Measurements from ENCODE around the gene OCIAD1.
"Not testable (repeated sequence)": the region's sequence is repeated elsewhere in the genome, so short reads cannot be mapped to it uniquely, and the experiment has no call there.

OCIAD1 gene

DNA sequence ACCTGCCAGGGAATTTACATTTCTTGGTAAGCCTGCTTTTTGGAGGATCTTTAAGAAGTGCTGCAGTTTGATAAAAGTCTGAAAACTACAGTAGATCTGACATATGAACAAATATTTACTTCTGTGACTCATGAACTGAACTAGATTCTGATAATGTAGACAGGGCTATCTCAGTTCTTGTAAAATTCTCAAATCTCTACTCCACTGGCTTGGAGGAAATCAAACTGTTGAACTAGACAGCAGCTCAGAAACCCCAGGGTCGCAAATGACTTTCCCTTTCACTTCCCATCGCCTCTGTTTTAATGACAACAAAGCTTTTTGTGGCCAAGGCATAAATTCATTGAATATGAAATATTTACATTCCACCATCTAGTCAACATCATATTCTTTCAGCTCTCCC, 15.4 kb upstream of the OCIAD1 start:
- no peaks in the 10 kb centered on the region for H3K9me3 ChIP-seq (ENCODE audit: control insufficient read depth in 5 of 5, low read length in 5 of 5)
- H3K9ac ChIP-seq (ENCODE audit: low read length in 5 of 5): no peak overlapping the region
- H3K4me3 ChIP-seq (ENCODE audit: low read depth in 1 of 5, low read length in 5 of 5): no peak overlapping the region
- H3K27ac ChIP-seq (ENCODE audit: low read depth, low read length): no peak overlapping the region
- no peaks in the 10 kb centered on the region for H3K36me3 ChIP-seq (ENCODE audit: control insufficient read depth in 5 of 5, insufficient read depth in 5 of 5, low read length in 5 of 5)
- no peaks in the 10 kb centered on the region for H3K4me1 ChIP-seq (ENCODE audit: control insufficient read depth in 5 of 5, insufficient read depth in 5 of 5, low read length in 5 of 5)
- no peaks in the 10 kb centered on the region for H3K27me3 ChIP-seq (ENCODE audit: control insufficient read depth in 5 of 5, insufficient read depth in 4 of 5, low read length in 5 of 5)

DNA sequence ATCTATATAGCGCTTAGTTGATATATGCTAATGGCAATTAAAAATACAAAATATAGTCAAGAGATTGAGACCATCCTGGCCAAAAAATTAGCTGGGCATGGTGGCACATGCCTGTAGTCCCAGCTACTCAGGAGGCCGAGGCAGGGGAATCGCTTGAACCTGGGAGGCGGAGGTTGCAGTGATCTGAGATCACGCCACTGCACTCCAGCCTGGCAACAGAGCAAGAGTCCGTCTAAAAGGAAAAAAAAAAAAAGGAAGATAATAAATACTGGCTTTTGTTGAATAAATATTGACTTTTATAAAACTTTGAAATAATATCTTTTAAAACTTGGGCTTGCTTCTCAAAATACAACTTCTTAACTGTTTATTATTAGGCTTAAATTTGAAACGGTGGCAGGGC, 14.6 kb upstream of the OCIAD1 start:
- not testable (repeated sequence) for H3K9ac ChIP-seq (ENCODE audit: low read length in 5 of 5)

GRCh38 chr4:48816971-48817370, 13.9 kb upstream of the OCIAD1 start:
- H3K9ac ChIP-seq (ENCODE audit: low read length in 5 of 5): no peak overlapping the region
- H3K27me3 ChIP-seq (ENCODE audit: control insufficient read depth in 5 of 5, insufficient read depth in 4 of 5, low read length in 5 of 5): no peaks in the 10 kb centered on the region
- H3K9me3 ChIP-seq (ENCODE audit: control insufficient read depth in 5 of 5, low read length in 5 of 5): no peaks in the 10 kb centered on the region
- no peak overlapping the region for H3K4me3 ChIP-seq (ENCODE audit: low read depth in 1 of 5, low read length in 5 of 5)
- no peaks in the 10 kb centered on the region for H3K4me1 ChIP-seq (ENCODE audit: control insufficient read depth in 5 of 5, insufficient read depth in 5 of 5, low read length in 5 of 5)
- H3K27ac ChIP-seq (ENCODE audit: low read depth, low read length): no peak overlapping the region
- no peaks in the 10 kb centered on the region for H3K36me3 ChIP-seq (ENCODE audit: control insufficient read depth in 5 of 5, insufficient read depth in 5 of 5, low read length in 5 of 5)

More for the DNA sequence above, 14.6 kb upstream of the OCIAD1 start:
- not testable (repeated sequence) for H3K4me1 ChIP-seq (ENCODE audit: control insufficient read depth in 5 of 5, insufficient read depth in 5 of 5, low read length in 5 of 5); H3K9me3 ChIP-seq (ENCODE audit: control insufficient read depth in 5 of 5, low read length in 5 of 5); H3K36me3 ChIP-seq (ENCODE audit: control insufficient read depth in 5 of 5, insufficient read depth in 5 of 5, low read length in 5 of 5); H3K27ac ChIP-seq (ENCODE audit: low read depth, low read length); H3K4me3 ChIP-seq (ENCODE audit: low read depth in 1 of 5, low read length in 5 of 5); H3K27me3 ChIP-seq (ENCODE audit: control insufficient read depth in 5 of 5, insufficient read depth in 4 of 5, low read length in 5 of 5)

- H3K9ac ChIP-seq (ENCODE audit: low read length in 5 of 5); H3K27ac ChIP-seq (ENCODE audit: low read depth, low read length); H3K4me3 ChIP-seq (ENCODE audit: low read depth in 1 of 5, low read length in 5 of 5); H3K4me1 ChIP-seq (ENCODE audit: control insufficient read depth in 5 of 5, insufficient read depth in 5 of 5, low read length in 5 of 5); H3K36me3 ChIP-seq (ENCODE audit: control insufficient read depth in 5 of 5, insufficient read depth in 5 of 5, low read length in 5 of 5); H3K27me3 ChIP-seq (ENCODE audit: control insufficient read depth in 5 of 5, insufficient read depth in 4 of 5, low read length in 5 of 5); H3K9me3 ChIP-seq (ENCODE audit: control insufficient read depth in 5 of 5, low read length in 5 of 5): not testable (repeated sequence)
Measured at GRCh38 chr4:48821431-48821830, 9.5 kb upstream of the OCIAD1 start.

DNA sequence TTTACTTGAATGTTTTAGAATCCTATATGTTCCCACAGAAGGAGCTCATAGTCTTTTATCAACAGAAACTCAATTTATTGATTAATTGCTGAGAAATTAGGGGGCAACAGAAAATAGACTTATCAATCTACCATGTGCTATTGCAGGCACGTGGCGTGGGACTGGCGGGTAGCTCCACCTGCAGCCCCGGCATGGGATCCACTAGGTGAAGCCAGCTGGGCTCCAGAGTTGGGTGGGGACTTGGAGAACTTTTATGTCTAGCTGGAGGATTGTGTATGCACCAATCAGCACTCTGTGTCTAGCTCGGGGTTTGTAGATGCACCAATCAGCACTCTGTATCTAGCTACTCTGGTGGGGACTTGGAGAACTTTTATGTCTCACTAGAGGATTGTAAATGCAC, 3.3 kb upstream of the OCIAD1 start:
- H3K27ac ChIP-seq (ENCODE audit: low read depth, low read length): no peak overlapping the region
- no peaks in the 10 kb centered on the region for H3K36me3 ChIP-seq (ENCODE audit: control insufficient read depth in 5 of 5, insufficient read depth in 5 of 5, low read length in 5 of 5)
- no peak overlapping the region for H3K9ac ChIP-seq (ENCODE audit: low read length in 5 of 5)
- H3K4me3 ChIP-seq (ENCODE audit: low read depth in 1 of 5, low read length in 5 of 5): no peak overlapping the region
- peaks cover 0 to 18% (median 16%) of the 10 kb centered on the region in 5 donors for H3K4me1 ChIP-seq (ENCODE audit: control insufficient read depth in 5 of 5, insufficient read depth in 5 of 5, low read length in 5 of 5)
- H3K27me3 ChIP-seq (ENCODE audit: control insufficient read depth in 5 of 5, insufficient read depth in 4 of 5, low read length in 5 of 5): no peaks in the 10 kb centered on the region
- no peaks in the 10 kb centered on the region for H3K9me3 ChIP-seq (ENCODE audit: control insufficient read depth in 5 of 5, low read length in 5 of 5)

DNA sequence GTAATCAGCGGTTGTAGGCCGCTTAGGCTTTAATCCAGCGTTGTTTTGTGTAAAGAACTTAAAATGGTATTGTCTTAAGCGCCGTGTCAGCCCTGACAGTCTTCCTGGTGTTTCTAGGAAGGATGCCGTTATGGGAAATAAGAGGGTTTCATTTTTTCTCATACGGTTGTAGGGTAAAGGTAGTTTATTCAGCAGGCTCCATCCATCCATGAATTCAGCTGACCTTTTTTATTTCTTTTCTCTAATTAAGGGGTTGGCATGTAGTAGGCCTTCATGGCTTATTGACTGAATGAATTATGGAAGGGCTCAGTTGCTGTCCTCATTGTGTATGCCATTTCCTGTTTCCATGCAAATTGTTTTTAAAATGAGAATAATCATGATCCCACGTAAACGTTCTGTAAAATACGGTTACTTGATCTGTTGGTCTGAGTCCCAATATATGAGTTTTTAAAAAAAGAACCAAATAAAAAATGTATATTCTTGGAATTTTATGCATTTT, 693 bp downstream of the OCIAD1 start:
- H3K27me3 ChIP-seq (ENCODE audit: control insufficient read depth in 5 of 5, insufficient read depth in 4 of 5, low read length in 5 of 5): no peaks in the 10 kb centered on the region
- peaks cover 10 to 24% (median 18%) of the 10 kb centered on the region in 5 donors for H3K36me3 ChIP-seq (ENCODE audit: control insufficient read depth in 5 of 5, insufficient read depth in 5 of 5, low read length in 5 of 5)
- no peaks in the 10 kb centered on the region for H3K9me3 ChIP-seq (ENCODE audit: control insufficient read depth in 5 of 5, low read length in 5 of 5)
- peak overlapping the region; percentile 65 to 98 (median 88) for H3K9ac ChIP-seq (ENCODE audit: low read length in 5 of 5)
- H3K4me1 ChIP-seq (ENCODE audit: control insufficient read depth in 5 of 5, insufficient read depth in 5 of 5, low read length in 5 of 5): peaks cover 0 to 19% (median 18%) of the 10 kb centered on the region in 5 donors
- H3K27ac ChIP-seq (ENCODE audit: low read depth, low read length): peak overlapping the region; percentile 95
- H3K4me3 ChIP-seq (ENCODE audit: low read depth in 1 of 5, low read length in 5 of 5): peak overlapping the region; percentile 91 to 100 (median 99)

DNA sequence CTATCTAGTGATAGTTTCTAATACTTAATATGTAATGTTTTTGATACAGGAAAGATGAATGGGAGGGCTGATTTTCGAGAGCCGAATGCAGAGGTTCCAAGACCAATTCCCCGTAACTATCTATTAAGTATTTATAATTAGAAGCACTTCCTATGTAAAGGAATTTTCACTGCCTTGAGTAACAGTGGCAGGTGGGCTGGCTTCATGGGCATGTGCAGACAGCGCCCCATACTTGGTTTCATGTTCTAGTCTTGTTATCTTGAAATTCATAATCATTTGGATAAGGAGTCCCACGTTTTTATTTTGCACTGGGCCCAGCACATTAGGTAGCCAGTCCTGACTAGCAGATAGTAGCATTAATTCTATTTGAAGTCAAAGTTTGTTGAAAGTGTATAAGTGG, 1.7 kb downstream of the OCIAD1 start:
- Histone ChIP-seq H3K36me3 (ENCODE audit: control insufficient read depth in 5 of 5, insufficient read depth in 5 of 5, low read length in 5 of 5) (peaks cover 10 to 28% (median 20%) of the 10 kb centered on the region in 5 donors), H3K27me3 (ENCODE audit: control insufficient read depth in 5 of 5, insufficient read depth in 4 of 5, low read length in 5 of 5) (no peaks in the 10 kb centered on the region), H3K4me3 (ENCODE audit: low read depth in 1 of 5, low read length in 5 of 5) (peak overlapping the region in 1 of 5 donors; percentile 99), H3K27ac (ENCODE audit: low read depth, low read length) (no peak overlapping the region), H3K9me3 (ENCODE audit: control insufficient read depth in 5 of 5, low read length in 5 of 5) (no peaks in the 10 kb centered on the region), H3K9ac (ENCODE audit: low read length in 5 of 5) (no peak overlapping the region), H3K4me1 (ENCODE audit: control insufficient read depth in 5 of 5, insufficient read depth in 5 of 5, low read length in 5 of 5) (peaks cover 0 to 19% (median 18%) of the 10 kb centered on the region in 5 donors)

GRCh38 chr4:48836658-48837057, 5.8 kb downstream of the OCIAD1 start:
- Histone ChIP-seq H3K27me3 (ENCODE audit: control insufficient read depth in 5 of 5, insufficient read depth in 4 of 5, low read length in 5 of 5) (no peaks in the 10 kb centered on the region), H3K4me1 (ENCODE audit: control insufficient read depth in 5 of 5, insufficient read depth in 5 of 5, low read length in 5 of 5) (peaks cover 0 to 18% (median 10%) of the 10 kb centered on the region in 5 donors), H3K36me3 (ENCODE audit: control insufficient read depth in 5 of 5, insufficient read depth in 5 of 5, low read length in 5 of 5) (peaks cover 23 to 56% (median 29%) of the 10 kb centered on the region in 5 donors)

DNA sequence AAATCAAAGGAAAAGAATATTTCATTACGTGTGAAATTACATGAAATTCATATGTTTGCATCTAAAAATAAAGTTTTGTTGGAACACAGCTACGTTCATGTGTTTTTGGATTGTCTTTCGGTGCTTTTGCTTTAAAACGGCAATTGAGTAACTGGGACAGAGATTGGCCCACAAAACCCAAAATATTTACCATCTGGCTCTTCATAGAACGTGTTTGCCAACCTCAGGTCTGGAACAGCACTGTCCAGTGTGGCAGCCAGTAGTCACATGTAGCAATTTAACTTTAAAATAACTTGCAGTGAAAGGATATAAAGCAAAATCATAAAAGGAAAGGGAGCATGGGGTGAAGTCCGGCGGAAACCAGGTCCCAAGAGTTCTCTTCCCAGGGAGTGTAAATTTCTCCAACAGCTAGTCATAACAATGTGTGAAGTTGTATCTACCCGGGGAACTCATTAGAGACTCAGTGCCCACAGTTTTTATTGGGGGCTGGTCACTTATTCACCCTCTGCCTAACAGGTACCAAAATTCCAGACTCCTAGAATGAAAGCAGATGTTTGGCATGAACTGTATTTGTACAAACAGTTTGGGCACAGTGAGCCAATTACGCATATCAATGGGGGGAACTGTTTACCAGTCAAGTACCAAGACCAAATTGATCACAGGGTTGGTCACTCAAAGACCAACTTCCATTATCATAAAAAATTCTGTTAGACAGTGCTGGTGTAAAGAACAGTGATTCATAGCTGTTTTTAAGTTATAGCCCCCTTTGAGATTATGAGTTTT, 10.3 kb downstream of the OCIAD1 start:
- H3K36me3 ChIP-seq (ENCODE audit: control insufficient read depth in 5 of 5, insufficient read depth in 5 of 5, low read length in 5 of 5): peaks cover 22 to 65% (median 33%) of the 10 kb centered on the region in 5 donors
- no peak overlapping the region for H3K27ac ChIP-seq (ENCODE audit: low read depth, low read length)

More at GRCh38 chr4:48836658-48837057, 5.8 kb downstream of the OCIAD1 start:
- Histone ChIP-seq H3K9ac (ENCODE audit: low read length in 5 of 5) (no peak overlapping the region), H3K27ac (ENCODE audit: low read depth, low read length) (no peak overlapping the region), H3K9me3 (ENCODE audit: control insufficient read depth in 5 of 5, low read length in 5 of 5) (no peaks in the 10 kb centered on the region), H3K4me3 (ENCODE audit: low read depth in 1 of 5, low read length in 5 of 5) (no peak overlapping the region)

GRCh38 chr4:48844843-48845242, 14.0 kb downstream of the OCIAD1 start:
- Histone ChIP-seq H3K4me3 (ENCODE audit: low read depth in 1 of 5, low read length in 5 of 5) (no peak overlapping the region), H3K36me3 (ENCODE audit: control insufficient read depth in 5 of 5, insufficient read depth in 5 of 5, low read length in 5 of 5) (peaks cover 14 to 46% (median 26%) of the 10 kb centered on the region in 5 donors), H3K9ac (ENCODE audit: low read length in 5 of 5) (no peak overlapping the region), H3K27me3 (ENCODE audit: control insufficient read depth in 5 of 5, insufficient read depth in 4 of 5, low read length in 5 of 5) (no peaks in the 10 kb centered on the region), H3K27ac (ENCODE audit: low read depth, low read length) (no peak overlapping the region), H3K9me3 (ENCODE audit: control insufficient read depth in 5 of 5, low read length in 5 of 5) (no peaks in the 10 kb centered on the region), H3K4me1 (ENCODE audit: control insufficient read depth in 5 of 5, insufficient read depth in 5 of 5, low read length in 5 of 5) (peaks cover 0 to 7% (median 0%) of the 10 kb centered on the region in 5 donors)

More for the DNA sequence above, 10.3 kb downstream of the OCIAD1 start:
- H3K4me3 ChIP-seq (ENCODE audit: low read depth in 1 of 5, low read length in 5 of 5): no peak overlapping the region
- H3K4me1 ChIP-seq (ENCODE audit: control insufficient read depth in 5 of 5, insufficient read depth in 5 of 5, low read length in 5 of 5): peaks cover 0 to 7% (median 0%) of the 10 kb centered on the region in 5 donors
- H3K9me3 ChIP-seq (ENCODE audit: control insufficient read depth in 5 of 5, low read length in 5 of 5): no peaks in the 10 kb centered on the region
- H3K27me3 ChIP-seq (ENCODE audit: control insufficient read depth in 5 of 5, insufficient read depth in 4 of 5, low read length in 5 of 5): no peaks in the 10 kb centered on the region
- no peak overlapping the region for H3K9ac ChIP-seq (ENCODE audit: low read length in 5 of 5)
